ENCODE results near the gene SSH3. TPM values are rescaled to one million over a fixed set of nuclear protein-coding genes. Genes with fewer than 3 reads are reported as not detected.
A peak's percentile ranks its signal among the peaks of the same experiment; 100 is the strongest.

Gene SSH3
- total and polyA plus RNA-seq, 3 experiments from 2014 or later, result 3.5 to 10.6 (median 8.4) TPM

DNA sequence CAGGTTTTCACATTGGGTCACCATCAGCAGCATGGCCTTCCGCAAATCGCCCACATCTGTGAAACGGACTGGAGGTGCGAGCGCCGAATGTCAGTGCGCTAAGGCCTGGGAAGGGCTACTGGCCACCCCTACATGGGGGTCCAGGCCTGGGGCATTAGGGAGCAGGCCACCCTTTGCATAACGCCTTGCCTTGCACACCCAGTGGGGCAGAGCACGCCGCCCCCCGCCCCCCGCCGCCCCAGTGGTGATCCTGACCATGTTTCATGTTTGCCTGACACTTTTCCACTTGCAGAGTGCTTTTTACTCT lies 34.4 kb upstream of the SSH3 start:
- peaks cover 24% of the 10 kb centered on the region for H3K36me3 ChIP-seq (ENCODE audit: insufficient read depth, low read length)
- H3K9me3 ChIP-seq (ENCODE audit: low read length), result no peaks in the 10 kb centered on the region
- peaks cover 71% of the 10 kb centered on the region for H3K4me1 ChIP-seq (ENCODE audit: insufficient read depth, low read length)
- H3K4me3 ChIP-seq (ENCODE audit: low read length), result peak overlapping the region; percentile 99
- DNase-seq, result peak in 1 of 5 donors; percentile 41
- H3K27ac ChIP-seq (ENCODE audit: low read depth, low read length), result peak overlapping the region; percentile 84
- POLR2A ChIA-PET, result interaction anchor here (1.1 to 12.9 kb wide), 4 partner anchors 8 to 34 kb away, joined by 3 to 283 read pairs (median 22); partner anchors contain the start of genes ANKRD13D and SSH3
- H3K27me3 Mint-ChIP-seq, result peaks cover 0 to 2% of the 10 kb centered on the region in 2 donors
- peaks cover 0 to 60% (median 6%) of the 10 kb centered on the region in 3 donors for H3K36me3 Mint-ChIP-seq
- H3K4me3 Mint-ChIP-seq, result peak overlapping the region; percentile 93 to 98 (median 97)
- H3K27ac Mint-ChIP-seq, result peak overlapping the region; percentile 87 to 99 (median 99)
- peaks cover 64 to 88% (median 77%) of the 10 kb centered on the region in 3 donors for H3K4me1 Mint-ChIP-seq
- CTCF ChIA-PET, result interaction anchor here (0.7 to 8.1 kb wide), 5 partner anchors 9 to 49 kb away, joined by 3 to 114 read pairs (median 31); partner anchors contain the start of gene ANKRD13D
- H3K9me3 Mint-ChIP-seq, result peaks cover 0 to 2% (median 0%) of the 10 kb centered on the region in 5 donors
- no peaks in the 10 kb centered on the region for H3K27me3 ChIP-seq (ENCODE audit: insufficient read depth, low read length, poor library complexity, severe bottlenecking)

DNA sequence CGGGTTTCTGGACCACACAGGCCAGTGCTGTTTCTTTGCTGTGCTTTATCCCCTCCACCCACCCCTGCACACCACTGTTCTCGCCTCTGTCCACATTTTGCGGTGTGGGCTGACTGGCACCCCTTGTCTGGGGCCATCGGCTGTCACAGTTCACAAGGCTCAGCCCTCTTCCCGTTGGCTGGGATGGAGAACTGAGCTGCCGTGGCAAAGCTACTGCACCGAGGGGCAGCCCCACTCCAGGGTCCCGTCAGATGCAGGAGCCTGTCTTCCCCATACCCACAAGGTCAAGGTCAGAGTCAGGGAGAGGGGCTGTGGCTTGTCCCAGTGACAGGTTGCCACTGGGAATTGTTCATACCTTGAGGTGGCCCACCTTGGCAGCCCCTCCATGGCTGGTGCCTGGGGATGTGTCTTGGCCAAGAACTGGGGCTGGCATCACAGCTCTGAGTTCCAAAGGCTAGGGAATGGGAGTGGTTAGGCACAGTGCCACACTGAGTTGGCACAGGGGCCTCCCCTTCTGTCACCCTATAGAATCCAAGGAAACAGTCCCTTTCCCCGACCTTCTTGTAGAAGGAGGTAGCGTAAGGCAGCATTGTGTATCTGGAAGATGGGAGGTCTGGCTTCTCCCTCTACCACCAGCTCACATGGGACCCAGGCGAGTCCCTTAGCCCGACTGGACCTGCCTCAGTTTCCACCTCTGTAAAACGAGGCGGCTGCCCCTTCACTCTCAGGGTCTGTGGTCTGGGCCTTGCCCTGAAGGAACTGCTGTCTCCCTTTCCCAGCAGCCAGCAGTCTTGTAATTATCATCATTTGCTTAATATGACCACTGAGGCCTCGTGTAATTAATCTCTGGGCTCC lies 33.7 kb upstream of the SSH3 start:
- Mint-ChIP-seq H3K27ac (peak overlapping the region; percentile 88 to 99 (median 99)), H3K4me3 (peak overlapping the region; percentile 90 to 98 (median 97)), H3K9me3 (peaks cover 0 to 2% (median 0%) of the 10 kb centered on the region in 5 donors), H3K36me3 (peaks cover 0 to 66% (median 6%) of the 10 kb centered on the region in 3 donors), H3K27me3 (peaks cover 0 to 2% of the 10 kb centered on the region in 2 donors), H3K4me1 (peaks cover 69 to 86% (median 82%) of the 10 kb centered on the region in 3 donors)
- ChIA-PET POLR2A (interaction anchor here (0.6 to 12.9 kb wide), 8 partner anchors 8 to 45 kb away, joined by 3 to 283 read pairs (median 6); partner anchors contain the start of genes ANKRD13D and SSH3), CTCF (interaction anchor here (1.6 to 8.1 kb wide), 5 partner anchors 8 to 48 kb away, joined by 3 to 114 read pairs (median 31); partner anchors contain the start of gene ANKRD13D)
- peak in 1 of 5 donors; percentile 56 for DNase-seq
- Histone ChIP-seq H3K36me3 (ENCODE audit: insufficient read depth, low read length) (peaks cover 24% of the 10 kb centered on the region), H3K27me3 (ENCODE audit: insufficient read depth, low read length, poor library complexity, severe bottlenecking) (no peaks in the 10 kb centered on the region), H3K27ac (ENCODE audit: low read depth, low read length) (peak overlapping the region; percentile 66), H3K9me3 (ENCODE audit: low read length) (no peaks in the 10 kb centered on the region), H3K4me1 (ENCODE audit: insufficient read depth, low read length) (peaks cover 78% of the 10 kb centered on the region), H3K4me3 (ENCODE audit: low read length) (peak overlapping the region; percentile 99)

DNA sequence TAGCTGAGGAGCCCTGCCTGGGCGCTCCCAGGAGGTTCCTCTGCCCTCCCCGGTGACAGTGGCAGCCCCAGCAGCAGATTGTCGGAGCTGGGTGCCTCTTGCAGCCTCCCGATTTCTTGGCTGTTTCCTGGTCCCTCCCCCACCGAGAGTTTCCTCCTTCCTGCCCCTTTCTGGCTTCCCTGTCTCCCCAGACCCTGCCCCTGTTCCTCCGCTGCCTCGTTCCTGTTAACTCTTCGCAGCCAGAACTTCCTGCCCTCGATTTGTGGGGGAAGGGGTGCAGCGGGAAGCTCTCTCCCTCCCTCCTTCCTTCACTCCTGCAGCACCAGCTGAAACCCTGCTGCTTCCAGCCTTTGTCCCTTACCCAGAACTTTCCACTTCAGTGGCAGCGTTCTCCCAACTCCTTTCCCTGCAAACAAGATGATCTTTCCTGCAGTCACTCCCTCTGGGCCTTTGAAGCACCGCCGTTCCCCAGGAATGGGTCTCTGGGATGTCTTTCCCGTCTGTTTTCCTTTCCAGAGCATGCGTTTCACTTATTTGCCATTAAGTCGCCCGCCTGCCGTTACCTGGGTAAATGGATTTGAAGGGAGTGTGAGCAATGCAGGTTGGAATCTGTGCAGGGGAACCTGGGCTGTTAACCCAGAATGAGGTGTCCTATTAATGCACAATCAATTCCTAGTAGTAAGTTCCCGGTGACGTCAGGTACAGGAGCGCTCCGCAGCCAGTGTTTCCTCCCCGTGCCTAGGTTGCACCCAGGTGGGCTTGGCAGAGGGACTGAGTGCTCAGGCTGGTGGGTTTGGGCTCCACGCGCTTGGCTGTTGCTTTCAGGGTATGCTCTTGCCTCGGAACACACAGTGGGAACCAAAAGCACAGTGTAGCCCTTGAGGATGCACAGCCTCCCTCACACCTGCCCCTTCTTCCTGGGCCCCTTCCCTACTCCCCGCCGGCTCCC lies 32.8 kb upstream of the SSH3 start:
- H3K4me3 ChIP-seq (ENCODE audit: low read length), result peak overlapping the region; percentile 99
- no peaks in the 10 kb centered on the region for H3K27me3 ChIP-seq (ENCODE audit: insufficient read depth, low read length, poor library complexity, severe bottlenecking)
- peak overlapping the region; percentile 90 to 98 (median 97) for H3K4me3 Mint-ChIP-seq
- DNase-seq, result peak in 2 of 5 donors; percentile 45 to 51
- peaks cover 0 to 2% (median 0%) of the 10 kb centered on the region in 5 donors for H3K9me3 Mint-ChIP-seq
- H3K4me1 Mint-ChIP-seq, result peaks cover 70 to 88% (median 84%) of the 10 kb centered on the region in 3 donors
- POLR2A ChIA-PET, result interaction anchor here (0.6 to 12.9 kb wide), 12 partner anchors 9 to 681 kb away, joined by 3 to 283 read pairs (median 4); partner anchors contain the start of genes ANKRD13D, POLD4, PTPRCAP and SSH3
- peaks cover 26% of the 10 kb centered on the region for H3K36me3 ChIP-seq (ENCODE audit: insufficient read depth, low read length)
- no peaks in the 10 kb centered on the region for H3K9me3 ChIP-seq (ENCODE audit: low read length)
- H3K27ac ChIP-seq (ENCODE audit: low read depth, low read length), result peak overlapping the region; percentile 66
- CTCF ChIA-PET, result interaction anchor here (0.9 to 8.1 kb wide), 8 partner anchors 7 to 75 kb away, joined by 3 to 114 read pairs (median 8); partner anchors contain the start of gene ANKRD13D
- H3K27me3 Mint-ChIP-seq, result peaks cover 0 to 2% of the 10 kb centered on the region in 2 donors
- H3K4me1 ChIP-seq (ENCODE audit: insufficient read depth, low read length), result peaks cover 86% of the 10 kb centered on the region
- peaks cover 0 to 71% (median 6%) of the 10 kb centered on the region in 3 donors for H3K36me3 Mint-ChIP-seq
- H3K27ac Mint-ChIP-seq, result peak overlapping the region; percentile 88 to 99 (median 99)

DNA sequence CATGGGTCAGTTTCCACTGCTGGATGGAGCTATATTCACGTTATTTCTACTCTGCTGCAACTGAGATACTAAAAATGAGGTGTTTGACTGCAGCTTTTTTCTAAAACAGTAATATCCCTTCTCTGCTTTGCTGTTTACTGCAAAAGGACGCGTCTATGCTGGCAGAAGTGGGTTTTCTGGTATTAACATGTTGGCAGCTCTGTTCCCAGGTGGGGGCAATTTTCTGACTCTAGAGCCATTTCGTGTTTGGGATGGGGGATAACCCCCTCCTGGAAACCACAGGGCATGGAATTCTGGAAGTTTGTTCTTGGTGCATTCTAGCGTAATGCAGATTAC lies 32.2 kb upstream of the SSH3 start:
- no peaks in the 10 kb centered on the region for H3K9me3 ChIP-seq (ENCODE audit: low read length)
- CTCF ChIA-PET, result interaction anchor here (0.9 to 8.1 kb wide), 6 partner anchors 9 to 74 kb away, joined by 3 to 114 read pairs (median 8); partner anchors contain the start of gene ANKRD13D
- H3K4me3 ChIP-seq (ENCODE audit: low read length), result peak overlapping the region; percentile 99
- H3K27ac ChIP-seq (ENCODE audit: low read depth, low read length), result peak overlapping the region; percentile 28
- POLR2A ChIA-PET, result interaction anchor here (0.6 to 12.9 kb wide), 9 partner anchors 9 to 682 kb away, joined by 3 to 283 read pairs (median 6); partner anchors contain the start of genes ANKRD13D, POLD4, PTPRCAP and SSH3
- H3K9me3 Mint-ChIP-seq, result peaks cover 0 to 2% (median 0%) of the 10 kb centered on the region in 5 donors
- DNase-seq, result no peak
- H3K36me3 Mint-ChIP-seq, result peaks cover 0 to 74% (median 6%) of the 10 kb centered on the region in 3 donors
- H3K4me1 ChIP-seq (ENCODE audit: insufficient read depth, low read length), result peaks cover 87% of the 10 kb centered on the region
- peak overlapping the region; percentile 90 to 98 (median 97) for H3K4me3 Mint-ChIP-seq
- peaks cover 32% of the 10 kb centered on the region for H3K36me3 ChIP-seq (ENCODE audit: insufficient read depth, low read length)
- H3K27me3 Mint-ChIP-seq, result peaks cover 0 to 2% of the 10 kb centered on the region in 2 donors
- H3K27ac Mint-ChIP-seq, result peak overlapping the region; percentile 88 to 99 (median 99)
- no peaks in the 10 kb centered on the region for H3K27me3 ChIP-seq (ENCODE audit: insufficient read depth, low read length, poor library complexity, severe bottlenecking)
- peaks cover 71 to 89% (median 85%) of the 10 kb centered on the region in 3 donors for H3K4me1 Mint-ChIP-seq

DNA sequence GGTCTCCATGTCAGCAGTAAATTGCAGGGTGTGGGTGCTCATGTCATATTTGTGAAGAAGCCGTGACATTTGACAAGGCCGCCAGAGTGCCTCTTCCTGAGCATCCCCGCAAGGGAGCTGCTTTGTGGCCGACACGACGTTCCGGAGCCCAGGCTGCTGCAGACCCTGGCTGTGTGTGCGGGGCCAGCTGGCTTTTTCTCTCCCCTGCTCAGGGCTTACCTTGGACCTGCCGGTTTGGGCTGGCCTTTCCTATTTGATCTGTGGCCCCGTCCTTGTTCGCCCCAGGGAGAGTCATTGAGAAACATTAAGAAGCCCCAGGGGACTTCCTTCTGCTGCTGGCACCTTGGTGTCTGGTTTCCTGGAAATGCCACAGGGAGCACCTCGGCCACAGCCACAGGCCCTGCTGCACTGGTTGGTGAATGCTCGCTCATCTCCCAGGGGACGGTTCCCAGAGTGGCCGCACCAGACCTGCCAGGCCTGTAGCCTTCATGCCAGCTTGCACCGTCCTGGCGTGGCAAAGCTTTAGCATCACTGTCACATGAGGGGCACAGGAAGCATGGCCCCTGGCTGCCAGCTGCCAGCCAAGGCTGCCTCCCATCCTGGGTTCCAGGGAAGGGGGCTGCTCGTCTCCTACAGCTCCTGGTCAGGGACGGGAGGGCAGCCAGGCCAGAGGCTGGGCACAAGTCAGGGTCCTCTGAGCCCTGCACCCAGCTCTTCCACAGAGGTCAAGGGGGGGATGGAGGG lies 31.6 kb upstream of the SSH3 start:
- H3K27ac Mint-ChIP-seq, result peak overlapping the region; percentile 88 to 99 (median 99)
- peak overlapping the region; percentile 90 to 98 (median 97) for H3K4me3 Mint-ChIP-seq
- peaks cover 0 to 2% of the 10 kb centered on the region in 2 donors for H3K27me3 Mint-ChIP-seq
- H3K4me1 ChIP-seq (ENCODE audit: insufficient read depth, low read length), result peaks cover 92% of the 10 kb centered on the region
- no peaks in the 10 kb centered on the region for H3K9me3 ChIP-seq (ENCODE audit: low read length)
- H3K27me3 ChIP-seq (ENCODE audit: insufficient read depth, low read length, poor library complexity, severe bottlenecking), result no peaks in the 10 kb centered on the region
- CTCF ChIA-PET, result interaction anchor here (0.9 to 8.1 kb wide), 9 partner anchors 10 to 113 kb away, joined by 3 to 114 read pairs (median 6); partner anchors contain the start of genes ANKRD13D and SSH3
- peak; percentile 52 to 72 (median 68) for DNase-seq
- peaks cover 0 to 3% (median 0%) of the 10 kb centered on the region in 5 donors for H3K9me3 Mint-ChIP-seq
- peak overlapping the region; percentile 28 for H3K27ac ChIP-seq (ENCODE audit: low read depth, low read length)
- H3K36me3 Mint-ChIP-seq, result peaks cover 0 to 76% (median 6%) of the 10 kb centered on the region in 3 donors
- H3K4me1 Mint-ChIP-seq, result peaks cover 77 to 94% (median 91%) of the 10 kb centered on the region in 3 donors
- H3K4me3 ChIP-seq (ENCODE audit: low read length), result peak overlapping the region; percentile 99
- POLR2A ChIA-PET, result interaction anchor here (0.6 to 12.9 kb wide), 12 partner anchors 8 to 165 kb away, joined by 3 to 283 read pairs (median 5); partner anchors contain the start of genes ANKRD13D, POLD4, PTPRCAP and SSH3
- H3K36me3 ChIP-seq (ENCODE audit: insufficient read depth, low read length), result peaks cover 33% of the 10 kb centered on the region

DNA sequence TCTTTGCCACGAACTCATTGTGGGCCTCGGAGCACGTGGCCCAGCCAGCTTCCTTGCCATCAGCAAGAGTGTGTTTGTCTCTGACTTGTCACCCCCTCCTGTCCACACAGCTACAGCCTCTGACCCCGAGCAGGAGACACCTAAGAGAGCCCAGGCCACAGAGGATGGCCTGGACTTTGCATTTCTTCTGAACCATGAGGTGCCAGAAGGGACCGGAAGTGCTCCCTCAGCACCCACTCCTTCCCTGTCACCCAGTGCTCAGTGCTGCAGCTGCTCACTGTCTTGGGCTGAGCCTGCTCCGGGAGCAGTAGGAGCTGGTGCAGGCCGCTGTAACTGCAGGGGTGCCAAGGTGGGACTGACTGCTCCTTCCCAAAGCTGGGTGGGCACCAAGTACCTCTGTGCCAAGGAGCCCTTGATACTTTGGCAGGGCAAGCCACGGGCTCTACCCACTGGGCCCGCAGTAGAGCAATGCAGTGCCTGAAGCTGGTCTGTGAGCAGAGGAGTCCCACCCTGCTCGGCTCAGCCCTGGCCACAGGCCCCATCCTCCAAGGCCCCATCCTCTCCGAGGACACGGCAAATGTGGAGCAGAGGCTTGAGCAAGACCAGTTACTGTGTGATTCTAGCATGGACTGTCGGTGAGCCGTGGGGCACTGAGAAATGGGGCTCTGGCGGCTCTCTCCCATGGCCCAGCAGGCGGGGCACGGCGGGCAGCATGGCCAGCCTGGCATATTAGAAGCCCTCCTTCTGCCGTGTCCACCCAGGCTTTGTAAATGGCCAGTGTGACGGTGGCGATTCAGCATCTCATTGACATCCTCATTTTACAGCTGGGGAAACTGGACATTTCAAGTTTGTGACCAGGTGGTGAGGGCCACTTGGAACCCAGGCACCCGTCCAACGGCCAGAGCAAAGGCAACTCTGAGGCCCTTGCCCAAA lies 30.7 kb upstream of the SSH3 start:
- Mint-ChIP-seq H3K36me3 (peaks cover 0 to 73% (median 6%) of the 10 kb centered on the region in 3 donors), H3K4me1 (peaks cover 85 to 97% (median 95%) of the 10 kb centered on the region in 3 donors), H3K4me3 (peak overlapping the region; percentile 90 to 98 (median 97)), H3K9me3 (peaks cover 0 to 3% (median 0%) of the 10 kb centered on the region in 5 donors), H3K27ac (peak overlapping the region; percentile 88 to 99 (median 99)), H3K27me3 (peaks cover 0 to 2% of the 10 kb centered on the region in 2 donors)
- POLR2A ChIA-PET, result interaction anchor here (0.5 to 12.9 kb wide), 12 partner anchors 7 to 165 kb away, joined by 3 to 283 read pairs (median 6); partner anchors contain the start of genes ANKRD13D, POLD4, PTPRCAP and SSH3
- Histone ChIP-seq H3K27me3 (ENCODE audit: insufficient read depth, low read length, poor library complexity, severe bottlenecking) (no peaks in the 10 kb centered on the region), H3K36me3 (ENCODE audit: insufficient read depth, low read length) (peaks cover 32% of the 10 kb centered on the region), H3K9me3 (ENCODE audit: low read length) (no peaks in the 10 kb centered on the region), H3K4me3 (ENCODE audit: low read length) (peak overlapping the region; percentile 99), H3K4me1 (ENCODE audit: insufficient read depth, low read length) (peaks cover 100% of the 10 kb centered on the region), H3K27ac (ENCODE audit: low read depth, low read length) (peak overlapping the region; percentile 28)
- DNase-seq, result peak in 2 of 5 donors; percentile 43 to 57
- CTCF ChIA-PET, result interaction anchor here (1.1 to 8.1 kb wide), 8 partner anchors 10 to 112 kb away, joined by 3 to 114 read pairs (median 6); partner anchors contain the start of genes ANKRD13D and SSH3

All from CD8-positive, alpha-beta memory T cell (primary cell).